ENCODE measurements around the gene KIAA0753. TPM values are rescaled to one million over a fixed set of nuclear protein-coding genes. Genes with fewer than 3 reads are reported as not detected.

The KIAA0753 gene
- total and polyA plus RNA-seq, 9 of the 15 experiments (the other 6 are each of a cell fraction or from before 2014, with no cell fraction given), result 2.0 to 9.0 (median 6.9) TPM

DNA sequence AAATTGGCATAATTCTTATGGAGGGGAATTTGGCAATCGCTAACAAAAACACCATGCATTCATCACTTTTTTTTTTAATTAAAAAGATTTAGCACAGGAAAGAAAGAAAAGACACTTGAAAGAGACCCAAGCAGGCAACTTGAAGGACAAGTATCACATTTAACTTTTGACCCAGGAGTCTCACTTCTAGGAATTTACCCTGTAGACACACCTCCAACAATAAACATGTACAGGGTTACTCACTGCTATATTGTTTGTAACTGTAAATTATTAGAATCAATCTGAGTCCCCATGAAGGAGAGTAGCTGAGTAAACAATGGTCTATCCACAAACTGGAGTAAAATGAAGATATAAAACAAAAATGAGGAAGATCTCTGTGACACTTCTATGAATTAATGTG lies 10.1 kb downstream of the KIAA0753 start (continued):
- no peak for TF ChIP-seq BCL6 (CRISPR knock-in tag; IDR thresholded peaks at IDR 0.05)
- TF ChIP-seq ZBTB1 (CRISPR knock-in tag; IDR thresholded peaks at IDR 0.05; ENCODE audit: borderline replicate concordance, low read depth), result no peak
- TF ChIP-seq, protein P1, sequence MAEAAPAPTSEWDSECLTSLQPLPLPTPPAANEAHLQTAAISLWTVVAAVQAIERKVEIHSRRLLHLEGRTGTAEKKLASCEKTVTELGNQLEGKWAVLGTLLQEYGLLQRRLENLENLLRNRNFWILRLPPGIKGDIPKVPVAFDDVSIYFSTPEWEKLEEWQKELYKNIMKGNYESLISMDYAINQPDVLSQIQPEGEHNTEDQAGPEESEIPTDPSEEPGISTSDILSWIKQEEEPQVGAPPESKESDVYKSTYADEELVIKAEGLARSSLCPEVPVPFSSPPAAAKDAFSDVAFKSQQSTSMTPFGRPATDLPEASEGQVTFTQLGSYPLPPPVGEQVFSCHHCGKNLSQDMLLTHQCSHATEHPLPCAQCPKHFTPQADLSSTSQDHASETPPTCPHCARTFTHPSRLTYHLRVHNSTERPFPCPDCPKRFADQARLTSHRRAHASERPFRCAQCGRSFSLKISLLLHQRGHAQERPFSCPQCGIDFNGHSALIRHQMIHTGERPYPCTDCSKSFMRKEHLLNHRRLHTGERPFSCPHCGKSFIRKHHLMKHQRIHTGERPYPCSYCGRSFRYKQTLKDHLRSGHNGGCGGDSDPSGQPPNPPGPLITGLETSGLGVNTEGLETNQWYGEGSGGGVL (CRISPR knock-in tag; IDR thresholded peaks at IDR 0.05), result no peak
- no peak for TF ChIP-seq MAX (CRISPR knock-in tag; IDR thresholded peaks at IDR 0.05)
- no peak for TF ChIP-seq U2AF1 (optimal IDR thresholded peaks at IDR 0.05; ENCODE audit: low read depth, low read length)
- no peak for TF ChIP-seq ZNF24 (IDR thresholded peaks at IDR 0.05)
- no peak for TF ChIP-seq RFX1 (IDR thresholded peaks at IDR 0.05)
- no peak for TF ChIP-seq GATAD2A (IDR thresholded peaks at IDR 0.05)
- TF ChIP-seq DDX20 (tag; IDR thresholded peaks at IDR 0.05; ENCODE audit: low read depth), result no peak
- TF ChIP-seq CBX1 (IDR thresholded peaks at IDR 0.05; ENCODE audit: low read depth), result no peak
- TF ChIP-seq CBX3 (IDR thresholded peaks at IDR 0.05; ENCODE audit: borderline replicate concordance in 1 of 2, low read length in 2 of 2), result no peak
- no peak for TF ChIP-seq RFX5 (IDR thresholded peaks at IDR 0.05; ENCODE audit: low read depth, low read length)

All from K562 (cell line).